Thyroid gland (tissue), 4 donors: ENCODE data around the gene MORN1. TPM values are rescaled to one million over a fixed set of nuclear protein-coding genes. Genes with fewer than 3 reads are reported as not detected.

Experiments
- DNase-seq, 2 donors: peaks; one replicate each; pipeline ENCODE4 v3.0.0-alpha.2; 2019
- H3K27ac ChIP-seq, 3 donors: fragments of 200-600 bp; sonication (generic); 1 replicate in 2 of 3; 2 replicates in 1 of 3; pipeline ENCODE4 v1.5.1; 2016 to 2019; ENCODE audit warnings: mild to moderate bottlenecking in 1 of 3, moderate library complexity in 1 of 3
- H3K27me3 ChIP-seq: fragments of 200-600 bp; sonication (generic); one replicate; pipeline ENCODE4 v1.5.1; 2019
- H3K36me3 ChIP-seq, 2 donors: fragments of 200-600 bp; sonication (generic); one replicate each; pipeline ENCODE4 v1.5.1; 2016 to 2019
- H3K4me1 ChIP-seq, 2 donors: fragments of 200-600 bp; sonication (generic); one replicate each; pipeline ENCODE4 v1.5.1; 2017 to 2019
- H3K4me3 ChIP-seq, 3 donors: fragments of 200-600 bp; sonication (generic); replicated peaks in 1 of 3; 1 replicate in 2 of 3; 2 replicates in 1 of 3; pipeline ENCODE4 v1.5.1; 2016; ENCODE audit warnings: mild to moderate bottlenecking in 1 of 3
- H3K9me3 ChIP-seq: fragments of 200-600 bp; sonication (generic); one replicate; pipeline ENCODE4 v1.5.1; 2017
- CTCF ChIP-seq, 6 experiments: fragments of 200-600 bp in 3 of 6; fragments of 450-650 bp in 3 of 6; sonication (generic) in 3 of 6; IDR thresholded peaks; one replicate each; pipeline ENCODE4 v1.5.1; 2016 to 2019; ENCODE audit warnings: antibody characterized with exemption in 6 of 6, mild to moderate bottlenecking in 2 of 6, inconsistent platforms in 1 of 6, moderate library complexity in 1 of 6
- POLR2A ChIP-seq, 2 donors: fragments of 450-650 bp; IDR thresholded peaks; one replicate each; pipeline ENCODE4 v1.6.1; 2017; ENCODE audit warnings: antibody characterized with exemption in 2 of 2, mild to moderate bottlenecking in 2 of 2, moderate library complexity in 1 of 2
- WGBS, 2 donors: methylation state at CpG; one replicate each; pipeline ENCODE4 v1.1.5; 2017; 5-methylcytosine and 5-hydroxymethylcytosine counted together
- intact Hi-C: fragments of 100-400 bp; cut with DNase I; formaldehyde crosslinking; loops from one replicate; pipeline ENCODE4 v1.15.1; 2023
- total RNA-seq, 4 donors: library from RNA; depleted of rRNA; stranded (reverse); fragments of >200 nt; gene quantifications; one replicate each; pipeline ENCODE4 v1.2.3, GENCODE V29; 2016

Gene MORN1
- total RNA-seq, 4 donors from 2014 or later = 23.3 to 45.3 (median 33.8) TPM

GRCh38 chr1:2391931-2392509, 666 bp upstream of the MORN1 start:
- 0 to 2% methylated on average over 2 to 11 of the region's 62 CpGs for WGBS, 2 donors
- no peak for DNase-seq
- Histone ChIP-seq H3K27ac (peak overlapping the region in 2 of 3 donors; percentile 44 to 78), H3K9me3 (no peaks in the 10 kb centered on the region), H3K27me3 (no peaks in the 10 kb centered on the region), H3K36me3 (peaks cover 7 to 11% of the 10 kb centered on the region in 2 donors), H3K4me1 (peaks cover 26 to 33% of the 10 kb centered on the region in 2 donors), H3K4me3 (peak overlapping the region; percentile 45 to 94 (median 57))
- TF ChIP-seq CTCF (IDR thresholded peaks at IDR 0.05) (no peak), POLR2A (IDR thresholded peaks at IDR 0.05) (no peak)
- intact Hi-C loops = no loop called here

DNA sequence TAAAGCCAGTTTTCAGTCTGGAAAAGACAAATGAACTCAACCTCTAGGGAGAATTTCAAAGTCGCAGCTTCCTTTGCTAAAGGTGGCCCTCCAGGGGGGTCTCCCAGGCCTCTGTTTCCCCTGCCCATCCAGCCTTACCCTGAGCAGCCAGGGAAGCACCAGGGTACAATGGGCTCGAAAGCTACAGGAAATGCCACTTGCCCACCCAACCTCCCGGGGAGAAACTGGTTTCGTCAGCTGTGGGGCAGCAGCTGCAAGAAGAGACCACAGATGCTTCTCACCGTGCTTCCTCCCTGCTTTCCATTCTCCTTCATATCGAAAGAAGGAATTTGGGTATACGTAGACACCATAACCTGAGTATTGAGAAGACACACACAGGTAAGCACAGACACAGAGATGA, 1.7 kb downstream of the MORN1 start:
- Histone ChIP-seq H3K27ac (no peak overlapping the region), H3K9me3 (no peaks in the 10 kb centered on the region), H3K27me3 (no peaks in the 10 kb centered on the region), H3K4me1 (peaks cover 26 to 33% of the 10 kb centered on the region in 2 donors), H3K36me3 (peaks cover 0 to 3% of the 10 kb centered on the region in 2 donors), H3K4me3 (no peak overlapping the region)
- DNase-seq = no peak
- intact Hi-C loops = loop anchor here (10.0 kb wide), 1 partner anchor 75 kb away; no protein-coding TSS in a partner anchor
- TF ChIP-seq POLR2A (IDR thresholded peaks at IDR 0.05) (no peak), CTCF (IDR thresholded peaks at IDR 0.05) (no peak)
- WGBS, 2 donors = 92% methylated on average over 7 of the region's 7 CpGs

GRCh38 chr1:2388004-2388913, 3.1 kb downstream of the MORN1 start:
- Histone ChIP-seq H3K27me3 (no peaks in the 10 kb centered on the region), H3K4me1 (peaks cover 20 to 22% of the 10 kb centered on the region in 2 donors), H3K27ac (no peak overlapping the region), H3K36me3 (no peaks in the 10 kb centered on the region), H3K9me3 (no peaks in the 10 kb centered on the region), H3K4me3 (no peak overlapping the region)
- intact Hi-C loops = loop anchor here (10.0 kb wide), 1 partner anchor 73 kb away; no protein-coding TSS in a partner anchor
- DNase-seq = no peak
- no peak for TF ChIP-seq CTCF (IDR thresholded peaks at IDR 0.05)
- no peak for TF ChIP-seq POLR2A (IDR thresholded peaks at IDR 0.05)
- 95 to 97% methylated on average over 32 of the region's 32 CpGs for WGBS, 2 donors

DNA sequence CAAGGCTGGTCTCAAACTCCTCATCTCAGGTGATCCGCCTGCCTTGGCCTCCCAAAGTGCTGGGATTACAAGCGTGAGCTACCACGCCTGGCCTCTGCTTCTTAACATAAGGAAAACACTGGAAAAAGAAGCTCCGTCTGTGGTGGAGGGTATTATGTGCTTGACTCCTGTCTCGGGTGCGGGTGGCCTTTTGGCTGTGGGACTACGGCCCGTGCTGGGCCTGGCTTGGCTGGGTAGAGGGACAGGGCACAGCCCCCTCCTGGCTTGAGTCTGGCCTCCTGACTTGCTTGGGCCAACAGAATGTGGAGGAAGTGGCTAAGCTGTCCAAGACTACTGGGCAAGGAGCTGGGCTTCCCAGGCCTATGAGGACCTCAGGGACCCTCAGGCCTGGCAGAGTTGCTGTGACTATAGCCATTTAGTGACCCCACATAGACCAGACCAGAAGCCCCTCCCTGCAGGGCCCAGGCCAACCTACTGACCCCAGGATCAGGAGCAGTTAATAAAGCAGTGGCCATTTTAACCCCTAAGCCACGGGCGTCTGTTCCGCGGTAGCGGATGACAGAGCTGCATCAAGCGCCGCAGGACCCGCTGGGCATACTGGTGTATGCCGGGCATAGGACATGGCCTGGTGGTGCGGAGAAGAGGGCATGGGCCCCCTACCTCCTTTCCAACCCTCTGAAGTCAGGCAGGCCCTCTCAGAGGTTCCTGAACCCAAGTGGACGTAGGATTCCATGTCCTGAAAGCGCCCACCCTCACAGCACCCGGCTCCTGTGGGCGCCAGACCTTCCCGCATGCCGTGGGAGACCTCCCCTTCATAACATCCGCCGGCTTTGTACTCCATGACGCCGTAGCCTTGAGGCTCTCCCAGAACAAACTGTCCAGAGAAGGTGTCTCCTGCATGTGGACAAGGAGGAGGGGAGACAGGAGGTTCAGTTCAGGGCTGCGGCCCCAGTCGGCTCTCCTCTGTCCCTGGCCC, 4.4 kb downstream of the MORN1 start:
- 95 to 98% methylated on average over 24 to 28 of the region's 30 CpGs for WGBS, 2 donors
- H3K4me1 ChIP-seq = peaks cover 11% of the 10 kb centered on the region in 2 donors
- intact Hi-C loops = loop anchor here (10.0 kb wide), 1 partner anchor 72 kb away; no protein-coding TSS in a partner anchor
- H3K27me3 ChIP-seq = no peaks in the 10 kb centered on the region
- no peak overlapping the region for H3K27ac ChIP-seq
- H3K36me3 ChIP-seq = no peaks in the 10 kb centered on the region
- H3K4me3 ChIP-seq = no peak overlapping the region
- TF ChIP-seq CTCF (IDR thresholded peaks at IDR 0.05) (no peak), POLR2A (IDR thresholded peaks at IDR 0.05) (no peak)
- H3K9me3 ChIP-seq = no peaks in the 10 kb centered on the region
- no peak for DNase-seq
